Measurements from ENCODE around the gene VEGFC.

The VEGFC gene

DNA sequence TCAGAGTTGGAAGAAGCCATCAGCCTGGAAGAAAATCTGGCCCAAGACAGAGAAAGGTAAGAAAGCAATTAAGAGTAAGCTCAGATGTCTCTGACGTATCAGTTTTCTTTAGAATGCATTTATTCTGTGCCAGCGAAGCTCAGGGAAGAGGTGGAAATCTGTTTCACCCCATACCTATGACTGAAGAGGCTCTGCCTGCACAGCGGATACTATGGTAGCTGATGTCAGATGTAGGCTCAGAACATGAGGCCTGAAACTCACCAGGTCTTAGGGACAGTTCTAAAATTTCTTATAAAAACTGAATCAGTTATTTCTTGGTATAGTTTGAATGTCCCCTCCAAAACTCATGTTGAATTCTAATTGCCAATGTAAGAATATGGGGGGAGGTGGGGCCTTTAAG, 30.9 kb downstream of the VEGFC start:
- no peaks in the 10 kb centered on the region for H3K4me1 Mint-ChIP-seq
- no peaks in the 10 kb centered on the region for H3K36me3 Mint-ChIP-seq
- DNase-seq: no peak
- H3K27ac Mint-ChIP-seq: no peak overlapping the region
- H3K9me3 Mint-ChIP-seq: no peaks in the 10 kb centered on the region
- CTCF ChIA-PET: no interaction called here
- no peak overlapping the region for H3K4me3 Mint-ChIP-seq
- H3K27me3 Mint-ChIP-seq: no peaks in the 10 kb centered on the region

DNA sequence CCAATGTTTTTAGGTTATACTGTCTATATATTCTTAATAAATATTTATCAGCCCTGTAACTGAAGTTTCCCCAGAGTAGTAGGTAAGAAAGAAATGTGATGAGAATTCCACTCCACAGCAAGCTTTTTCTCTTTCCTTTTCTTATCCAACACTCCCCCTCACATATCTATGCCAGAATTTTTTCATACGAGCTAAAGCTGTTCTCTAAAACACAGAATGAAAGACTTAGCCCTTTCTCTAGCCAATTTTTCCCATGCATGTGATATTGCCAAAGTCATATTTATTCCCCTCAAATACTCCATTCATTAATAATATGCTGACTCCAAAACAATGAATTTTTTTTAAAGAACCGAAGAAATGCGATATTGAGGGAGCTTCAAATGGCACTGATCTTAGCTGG, 32.3 kb downstream of the VEGFC start:
- no peaks in the 10 kb centered on the region for H3K36me3 Mint-ChIP-seq
- H3K9me3 Mint-ChIP-seq: no peaks in the 10 kb centered on the region
- no peak for DNase-seq
- no peaks in the 10 kb centered on the region for H3K27me3 Mint-ChIP-seq
- CTCF ChIA-PET: no interaction called here
- H3K27ac Mint-ChIP-seq: no peak overlapping the region
- H3K4me1 Mint-ChIP-seq: no peaks in the 10 kb centered on the region
- no peak overlapping the region for H3K4me3 Mint-ChIP-seq

DNA sequence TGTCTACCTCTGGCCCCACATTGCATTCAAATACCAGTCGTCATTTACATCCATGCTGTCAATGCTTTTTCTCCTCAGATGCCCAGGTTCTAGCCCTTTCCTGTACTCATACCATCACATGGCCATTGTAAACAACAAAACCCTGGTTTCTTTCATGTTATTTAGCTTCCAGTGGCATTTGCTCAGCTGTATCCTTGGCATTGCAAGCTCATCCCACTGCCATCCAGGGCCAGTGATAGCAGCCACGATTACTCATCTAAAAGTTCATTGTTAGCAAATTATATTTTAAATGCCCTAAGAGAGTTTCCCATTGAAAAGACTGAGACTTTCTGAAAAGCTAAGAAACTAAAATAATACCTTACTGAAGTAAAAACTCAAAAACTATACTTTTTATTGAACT, 34.0 kb downstream of the VEGFC start:
- Mint-ChIP-seq H3K27ac (no peak overlapping the region), H3K9me3 (no peaks in the 10 kb centered on the region), H3K4me1 (no peaks in the 10 kb centered on the region), H3K36me3 (no peaks in the 10 kb centered on the region), H3K27me3 (no peaks in the 10 kb centered on the region), H3K4me3 (no peak overlapping the region)
- no peak for DNase-seq
- CTCF ChIA-PET: no interaction called here

DNA sequence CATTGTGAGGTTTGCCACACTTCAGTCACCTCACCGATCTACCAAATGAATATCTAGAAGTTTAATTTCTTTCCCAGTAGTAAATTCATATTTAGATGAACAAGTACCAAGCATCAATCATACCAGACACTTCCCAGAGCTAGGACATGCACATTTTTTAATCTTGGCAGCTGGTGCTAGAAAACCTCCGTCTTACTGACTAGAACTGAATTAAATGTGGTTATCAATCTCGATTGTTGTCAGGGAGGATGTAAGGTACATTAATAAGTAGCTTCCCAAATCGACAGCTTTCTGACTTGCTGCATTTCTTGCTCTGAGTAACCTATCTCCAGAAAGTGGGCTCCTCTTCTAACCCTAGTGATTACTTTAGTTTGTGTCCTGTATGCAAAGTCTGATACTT, 34.4 kb downstream of the VEGFC start:
- CTCF ChIA-PET: no interaction called here
- Mint-ChIP-seq H3K9me3 (no peaks in the 10 kb centered on the region), H3K27me3 (no peaks in the 10 kb centered on the region), H3K27ac (no peak overlapping the region), H3K4me3 (no peak overlapping the region), H3K36me3 (no peaks in the 10 kb centered on the region), H3K4me1 (no peaks in the 10 kb centered on the region)
- no peak for DNase-seq

DNA sequence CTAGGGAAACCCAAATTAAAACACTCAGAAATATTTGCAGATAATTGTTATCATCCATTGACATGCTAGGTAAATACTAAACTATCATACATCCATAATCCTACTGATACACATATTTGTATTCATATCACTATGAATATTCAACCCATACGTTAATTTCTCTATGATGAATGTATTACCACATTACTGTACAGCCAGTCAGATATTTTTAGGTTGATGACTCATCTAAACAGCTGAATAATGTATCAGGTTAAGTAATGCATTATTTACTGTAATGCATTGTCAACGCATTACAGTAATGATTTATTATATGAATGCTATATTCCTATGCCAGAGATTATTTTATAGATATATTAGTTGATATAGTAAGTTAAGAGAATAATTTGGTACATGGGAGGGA, 37.1 kb downstream of the VEGFC start:
- no peak for DNase-seq
- Mint-ChIP-seq H3K27ac (no peak overlapping the region), H3K4me1 (no peaks in the 10 kb centered on the region), H3K4me3 (no peak overlapping the region), H3K36me3 (no peaks in the 10 kb centered on the region), H3K27me3 (no peaks in the 10 kb centered on the region), H3K9me3 (no peaks in the 10 kb centered on the region)
- CTCF ChIA-PET: no interaction called here

DNA sequence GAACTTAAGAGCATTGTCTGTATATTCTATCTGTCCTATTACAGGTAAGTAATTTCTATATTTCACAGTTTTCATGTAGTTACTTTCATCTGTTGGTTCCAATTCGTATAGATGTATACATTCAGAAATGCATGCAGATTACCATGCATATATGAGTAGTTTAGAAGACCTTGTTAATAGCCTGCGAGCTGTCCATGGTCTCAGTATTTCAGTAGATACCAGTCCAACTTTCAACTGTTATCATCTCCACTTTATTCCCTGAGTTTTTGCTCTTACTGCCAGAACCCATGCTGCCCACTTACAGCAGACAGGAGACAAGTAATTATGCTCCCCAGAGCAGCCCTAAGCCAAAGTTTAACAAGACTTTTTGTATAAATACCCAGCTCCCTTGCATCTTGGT, 37.7 kb downstream of the VEGFC start:
- H3K4me3 Mint-ChIP-seq: no peak overlapping the region
- H3K27me3 Mint-ChIP-seq: no peaks in the 10 kb centered on the region
- no peak for DNase-seq
- H3K27ac Mint-ChIP-seq: no peak overlapping the region
- CTCF ChIA-PET: no interaction called here
- no peaks in the 10 kb centered on the region for H3K36me3 Mint-ChIP-seq
- H3K9me3 Mint-ChIP-seq: no peaks in the 10 kb centered on the region
- H3K4me1 Mint-ChIP-seq: no peaks in the 10 kb centered on the region

DNA sequence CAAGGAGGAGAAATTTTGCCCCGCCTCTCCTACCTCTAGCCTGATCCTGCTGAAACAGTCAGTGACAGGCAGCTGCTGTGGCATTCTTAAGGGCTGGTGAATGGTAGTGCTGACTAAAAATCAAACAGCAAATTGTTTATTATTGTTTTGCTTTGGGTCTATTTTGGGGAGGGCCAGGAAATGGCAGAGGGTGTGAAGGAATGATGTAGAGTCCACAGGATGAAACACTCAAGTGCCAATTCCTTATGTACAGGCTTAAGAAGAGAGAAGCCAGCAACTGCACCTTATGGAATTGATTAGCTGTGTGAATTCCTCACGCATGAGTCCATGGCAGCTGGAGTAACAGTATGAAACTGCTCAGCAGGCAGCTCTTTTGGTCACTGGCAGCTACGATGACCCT, 39.7 kb downstream of the VEGFC start:
- H3K36me3 Mint-ChIP-seq: no peaks in the 10 kb centered on the region
- CTCF ChIA-PET: no interaction called here
- H3K4me3 Mint-ChIP-seq: no peak overlapping the region
- no peaks in the 10 kb centered on the region for H3K27me3 Mint-ChIP-seq
- no peaks in the 10 kb centered on the region for H3K4me1 Mint-ChIP-seq
- no peak overlapping the region for H3K27ac Mint-ChIP-seq
- no peaks in the 10 kb centered on the region for H3K9me3 Mint-ChIP-seq
- DNase-seq: no peak

DNA sequence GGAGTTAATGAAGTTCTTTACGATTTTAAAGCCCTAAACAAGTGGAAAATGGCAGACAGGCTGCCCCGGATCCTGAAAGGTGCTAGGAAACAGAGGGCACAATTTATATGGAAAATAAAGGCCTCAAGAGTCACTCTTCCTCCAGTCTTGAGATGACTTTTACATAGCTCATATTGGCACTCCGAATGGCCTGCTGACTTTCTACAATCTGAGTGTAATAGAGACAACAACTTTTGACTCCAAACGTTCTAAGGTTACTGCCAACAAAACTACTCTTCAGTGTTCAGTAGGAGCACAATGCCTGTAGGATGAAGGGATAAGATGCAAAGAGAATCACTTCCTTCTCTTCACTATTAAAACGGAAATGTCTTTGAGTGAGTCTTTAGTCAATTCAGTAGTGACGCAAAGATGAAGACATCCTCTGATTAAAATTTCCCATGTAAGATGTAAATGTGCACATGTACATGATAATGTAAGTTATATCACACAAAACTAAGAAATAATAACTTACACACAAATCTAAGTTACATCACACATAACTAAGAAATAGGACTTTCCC, 40.5 kb downstream of the VEGFC start:
- H3K36me3 Mint-ChIP-seq: no peaks in the 10 kb centered on the region
- no peaks in the 10 kb centered on the region for H3K9me3 Mint-ChIP-seq
- H3K27ac Mint-ChIP-seq: no peak overlapping the region
- no peak for DNase-seq
- H3K4me1 Mint-ChIP-seq: no peaks in the 10 kb centered on the region
- CTCF ChIA-PET: no interaction called here
- H3K4me3 Mint-ChIP-seq: no peak overlapping the region
- H3K27me3 Mint-ChIP-seq: no peaks in the 10 kb centered on the region

DNA sequence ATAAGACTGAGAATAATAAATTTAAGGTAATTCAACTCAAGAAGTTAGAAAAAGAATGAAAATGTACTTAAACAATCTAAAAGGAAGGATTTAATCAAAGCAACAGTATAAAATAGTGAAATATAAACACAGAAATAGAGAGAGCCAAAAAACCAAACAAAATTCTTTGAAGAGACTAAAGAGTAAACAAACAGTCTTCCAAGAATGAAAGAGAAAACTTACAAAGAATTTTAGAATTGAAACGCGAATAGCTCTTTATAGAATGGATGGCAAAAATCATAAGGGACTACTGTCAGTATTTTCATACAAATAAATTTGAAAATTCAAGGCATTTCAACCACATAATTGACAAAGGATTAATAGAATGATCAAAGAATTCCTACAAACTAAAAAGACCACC, 41.7 kb downstream of the VEGFC start:
- Mint-ChIP-seq H3K4me1 (no peaks in the 10 kb centered on the region), H3K36me3 (no peaks in the 10 kb centered on the region), H3K9me3 (no peaks in the 10 kb centered on the region), H3K27ac (no peak overlapping the region), H3K27me3 (no peaks in the 10 kb centered on the region), H3K4me3 (no peak overlapping the region)
- CTCF ChIA-PET: no interaction called here
- DNase-seq: no peak

DNA sequence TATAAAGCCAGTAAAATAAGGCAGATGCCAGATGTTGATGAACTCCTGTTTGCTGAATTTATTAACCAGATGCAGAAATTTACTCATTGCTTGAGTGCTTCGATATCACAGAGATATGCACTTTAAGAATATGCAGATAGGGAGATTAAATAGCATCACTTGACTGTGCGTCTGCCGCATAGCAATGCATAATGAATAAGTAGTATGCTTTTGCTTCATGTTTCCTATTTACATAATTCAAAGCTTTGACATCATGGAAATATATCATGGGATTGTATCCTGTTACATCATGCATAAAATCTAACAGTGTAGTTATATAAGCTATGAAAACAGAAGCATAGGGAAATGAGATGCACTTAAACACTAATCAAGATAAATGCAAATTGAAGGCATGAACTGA, 45.9 kb downstream of the VEGFC start:
- no peaks in the 10 kb centered on the region for H3K27me3 Mint-ChIP-seq
- CTCF ChIA-PET: no interaction called here
- no peak overlapping the region for H3K4me3 Mint-ChIP-seq
- H3K9me3 Mint-ChIP-seq: no peaks in the 10 kb centered on the region
- no peaks in the 10 kb centered on the region for H3K36me3 Mint-ChIP-seq
- no peaks in the 10 kb centered on the region for H3K4me1 Mint-ChIP-seq
- no peak overlapping the region for H3K27ac Mint-ChIP-seq
- DNase-seq: no peak

DNA sequence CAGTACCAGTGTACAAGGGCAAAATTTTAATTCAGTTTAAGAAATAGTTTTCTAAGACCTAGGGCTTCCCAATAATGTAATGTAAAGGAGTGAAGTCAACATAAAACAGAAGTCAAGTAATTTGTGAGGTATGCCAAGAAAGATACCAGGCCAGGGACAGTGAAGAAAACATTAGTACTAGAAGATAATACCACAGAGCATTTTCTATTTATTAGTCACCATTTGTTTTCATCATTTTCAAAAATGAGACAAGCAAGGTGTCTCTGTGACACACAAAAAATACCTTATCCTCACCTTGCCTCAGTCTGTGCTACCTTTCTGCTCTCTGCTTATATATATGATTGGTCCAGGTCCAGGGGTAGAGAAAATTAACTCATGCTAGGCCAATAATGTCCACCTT, 46.8 kb downstream of the VEGFC start:
- Mint-ChIP-seq H3K27ac (no peak overlapping the region), H3K36me3 (no peaks in the 10 kb centered on the region), H3K4me1 (no peaks in the 10 kb centered on the region)

DNA sequence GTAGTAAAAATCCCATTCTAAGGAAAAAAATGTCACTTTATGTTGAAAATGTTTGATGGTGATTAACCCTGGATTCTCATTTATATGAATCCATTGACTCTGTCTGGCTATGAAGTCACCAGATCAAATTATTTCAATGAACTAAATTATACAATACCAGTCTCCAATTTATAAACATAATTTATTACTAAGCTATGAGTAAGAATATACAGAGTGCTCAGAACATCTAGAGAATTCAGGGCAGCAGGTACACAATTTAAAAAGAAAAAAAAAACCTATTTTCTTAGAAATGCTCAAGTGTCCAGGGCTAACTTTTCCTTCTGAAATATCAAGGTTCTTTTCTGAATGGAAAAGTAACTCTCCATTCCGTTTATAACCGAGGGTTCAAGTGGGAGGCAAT, 48.6 kb downstream of the VEGFC start:
- H3K4me3 Mint-ChIP-seq: no peak overlapping the region
- no peaks in the 10 kb centered on the region for H3K4me1 Mint-ChIP-seq
- H3K9me3 Mint-ChIP-seq: no peaks in the 10 kb centered on the region
- no peaks in the 10 kb centered on the region for H3K27me3 Mint-ChIP-seq
- H3K27ac Mint-ChIP-seq: no peak overlapping the region
- H3K36me3 Mint-ChIP-seq: no peaks in the 10 kb centered on the region
- CTCF ChIA-PET: no interaction called here
- no peak for DNase-seq

More for the DNA sequence above, 46.8 kb downstream of the VEGFC start:
- Mint-ChIP-seq H3K27me3 (no peaks in the 10 kb centered on the region), H3K9me3 (no peaks in the 10 kb centered on the region), H3K4me3 (no peak overlapping the region)
- CTCF ChIA-PET: no interaction called here
- no peak for DNase-seq

DNA sequence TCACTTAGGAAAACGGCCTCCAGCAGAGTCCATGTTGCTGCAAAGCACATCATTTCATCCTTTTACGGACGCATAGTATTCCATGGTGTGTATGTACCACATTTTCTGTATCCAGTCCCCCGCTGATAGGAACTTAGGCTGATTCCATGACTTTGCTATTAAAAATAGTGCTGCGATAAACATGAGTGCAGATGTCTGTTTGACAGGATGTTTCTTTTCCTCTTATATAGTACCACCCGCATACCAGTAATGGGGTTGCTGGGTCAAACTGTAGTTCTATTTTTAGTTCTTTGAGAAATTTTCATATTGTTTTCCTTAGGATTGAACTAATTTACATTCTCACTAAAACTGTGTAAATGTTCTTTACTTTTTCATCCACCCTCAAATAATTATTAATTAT, 50.5 kb downstream of the VEGFC start:
- Mint-ChIP-seq H3K4me3 (no peak overlapping the region), H3K4me1 (no peaks in the 10 kb centered on the region), H3K27ac (no peak overlapping the region)

DNA sequence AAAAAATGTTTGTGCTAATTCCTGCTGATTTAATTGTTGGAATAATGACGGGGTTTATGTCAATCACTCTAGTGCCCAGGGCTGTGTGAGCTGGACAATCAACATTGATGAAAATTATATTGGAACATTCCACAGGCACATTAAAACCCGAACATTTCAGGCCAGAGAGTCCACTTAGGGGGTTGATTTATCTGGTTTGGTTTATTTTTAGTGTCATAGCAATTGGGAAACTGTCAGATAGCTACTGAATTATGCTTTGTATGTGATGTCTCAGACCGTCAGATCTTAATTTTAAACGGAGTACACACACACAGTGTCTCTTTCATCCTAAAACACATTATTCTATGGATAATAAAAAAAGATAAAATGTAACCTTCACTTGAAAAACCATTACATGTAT, 51.5 kb downstream of the VEGFC start:
- H3K27ac Mint-ChIP-seq: no peak overlapping the region
- CTCF ChIA-PET: no interaction called here

More for the DNA sequence above, 50.5 kb downstream of the VEGFC start:
- no peak for DNase-seq
- CTCF ChIA-PET: no interaction called here
- no peaks in the 10 kb centered on the region for H3K9me3 Mint-ChIP-seq
- H3K36me3 Mint-ChIP-seq: no peaks in the 10 kb centered on the region
- no peaks in the 10 kb centered on the region for H3K27me3 Mint-ChIP-seq

DNA sequence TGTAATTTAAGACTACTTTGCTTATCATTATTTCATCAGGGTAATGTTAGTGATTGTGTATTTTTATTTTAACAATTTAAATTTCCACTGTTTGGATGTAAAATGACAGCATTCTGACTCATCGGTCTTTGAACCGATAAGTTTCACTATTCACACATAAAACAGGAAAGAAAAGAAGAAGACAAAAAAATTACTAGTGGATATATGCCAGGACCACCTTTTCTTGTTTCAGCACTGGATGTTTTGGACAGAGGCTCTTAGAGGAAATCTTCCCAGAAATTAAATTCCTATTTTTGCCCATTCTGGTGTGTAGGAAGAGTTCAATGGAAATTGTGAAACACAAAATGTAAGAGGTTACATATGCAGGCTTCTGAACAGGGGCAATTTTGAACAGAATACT, 57.4 kb downstream of the VEGFC start:
- H3K27me3 Mint-ChIP-seq: no peaks in the 10 kb centered on the region
- no peaks in the 10 kb centered on the region for H3K4me1 Mint-ChIP-seq
- no peak overlapping the region for H3K27ac Mint-ChIP-seq
- no peak for DNase-seq
- H3K36me3 Mint-ChIP-seq: no peaks in the 10 kb centered on the region
- CTCF ChIA-PET: no interaction called here
- no peaks in the 10 kb centered on the region for H3K9me3 Mint-ChIP-seq
- no peak overlapping the region for H3K4me3 Mint-ChIP-seq

More for the DNA sequence above, 51.5 kb downstream of the VEGFC start:
- Mint-ChIP-seq H3K36me3 (no peaks in the 10 kb centered on the region), H3K27me3 (no peaks in the 10 kb centered on the region), H3K4me3 (no peak overlapping the region), H3K4me1 (no peaks in the 10 kb centered on the region), H3K9me3 (no peaks in the 10 kb centered on the region)
- no peak for DNase-seq

DNA sequence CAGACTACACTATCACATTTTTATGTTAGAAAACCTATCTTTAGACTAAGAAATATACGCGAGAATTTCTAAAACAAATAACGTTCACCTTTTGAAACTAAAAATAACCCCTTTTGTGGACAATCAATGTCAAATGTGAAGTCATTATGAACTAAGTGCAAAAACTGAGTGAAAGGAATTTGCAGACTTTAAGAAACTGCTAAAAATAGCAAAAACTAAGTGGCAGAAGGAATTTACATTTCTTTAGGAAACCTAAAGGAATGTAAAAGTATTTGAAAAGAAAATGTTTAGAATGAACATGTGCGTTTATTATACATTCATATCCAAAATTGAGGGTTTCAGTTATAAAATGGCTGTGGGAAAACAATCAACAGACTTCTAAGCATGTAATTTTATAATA, 58.3 kb downstream of the VEGFC start:
- no peaks in the 10 kb centered on the region for H3K9me3 Mint-ChIP-seq

More for the DNA sequence above, 58.3 kb downstream of the VEGFC start:
- CTCF ChIA-PET: no interaction called here
- H3K36me3 Mint-ChIP-seq: no peaks in the 10 kb centered on the region
- no peak overlapping the region for H3K27ac Mint-ChIP-seq
- DNase-seq: no peak
- H3K4me1 Mint-ChIP-seq: no peaks in the 10 kb centered on the region
- H3K4me3 Mint-ChIP-seq: no peak overlapping the region
- no peaks in the 10 kb centered on the region for H3K27me3 Mint-ChIP-seq
